ENCODE measurements around the gene PGBD5.

PGBD5 gene

GRCh38 chr1:230319014-230319747 is 107.0 kb downstream of the PGBD5 start:
- Histone ChIP-seq H3K36me3 (ENCODE audit: control insufficient read depth in 4 of 4, insufficient read depth in 4 of 4, low read length in 3 of 4) (no peaks in the 10 kb centered on the region), H3K27ac (ENCODE audit: insufficient read depth in 1 of 2, low read depth in 1 of 2, low read length in 2 of 2, poor library complexity in 1 of 2, severe bottlenecking in 2 of 2) (no peak overlapping the region), H3K4me1 (ENCODE audit: control extremely low read depth in 1 of 4, control insufficient read depth in 4 of 4, insufficient read depth in 4 of 4, low read length in 3 of 4) (peaks cover 0 to 1% (median 0%) of the 10 kb centered on the region in 4 experiments), H3K4me3 (ENCODE audit: control insufficient read depth in 1 of 7, extremely low read depth in 1 of 7, insufficient read depth in 4 of 7, low read depth in 2 of 7, low read length in 6 of 7) (no peak overlapping the region), H3K27me3 (replicated peaks in 2 of 5; ENCODE audit: control insufficient read depth in 4 of 5, insufficient read depth in 5 of 5, low read length in 4 of 5) (peaks cover 0 to 6% (median 0%) of the 10 kb centered on the region in 5 experiments), H3K9me3 (ENCODE audit: control extremely low read depth in 1 of 5, control insufficient read depth in 4 of 5, insufficient read depth in 2 of 5, low read depth in 1 of 5, low read length in 4 of 5) (no peaks in the 10 kb centered on the region)
- POLR2A ChIA-PET: no interaction called here
- no peak for DNase-seq
- CTCF ChIA-PET: no interaction called here
- WGBS (ENCODE audit: insufficient coverage): 98% methylated on average over 11 of the region's 17 CpGs

- ChIA-PET POLR2A (no interaction called here), CTCF (interaction anchor here (1.3 to 1.4 kb wide), 2 partner anchors 9 to 11 kb away, joined by 4 to 6 read pairs; no protein-coding TSS in a partner anchor)
- WGBS (ENCODE audit: insufficient coverage): 87% methylated on average over 18 of the region's 23 CpGs
- DNase-seq: peak in 2 of 3 donors; percentile 27 to 35
- H3K4me3 ChIP-seq (ENCODE audit: control insufficient read depth in 1 of 7, extremely low read depth in 1 of 7, insufficient read depth in 4 of 7, low read depth in 2 of 7, low read length in 6 of 7): no peak overlapping the region
- H3K36me3 ChIP-seq (ENCODE audit: control insufficient read depth in 4 of 4, insufficient read depth in 4 of 4, low read length in 3 of 4): no peaks in the 10 kb centered on the region
- H3K9me3 ChIP-seq (ENCODE audit: control extremely low read depth in 1 of 5, control insufficient read depth in 4 of 5, insufficient read depth in 2 of 5, low read depth in 1 of 5, low read length in 4 of 5): no peaks in the 10 kb centered on the region
- H3K4me1 ChIP-seq (ENCODE audit: control extremely low read depth in 1 of 4, control insufficient read depth in 4 of 4, insufficient read depth in 4 of 4, low read length in 3 of 4): peaks cover 0 to 1% (median 0%) of the 10 kb centered on the region in 4 experiments
- H3K27me3 ChIP-seq (replicated peaks in 2 of 5; ENCODE audit: control insufficient read depth in 4 of 5, insufficient read depth in 5 of 5, low read length in 4 of 5): peaks cover 0 to 6% (median 0%) of the 10 kb centered on the region in 5 experiments
- no peak overlapping the region for H3K27ac ChIP-seq (ENCODE audit: insufficient read depth in 1 of 2, low read depth in 1 of 2, low read length in 2 of 2, poor library complexity in 1 of 2, severe bottlenecking in 2 of 2)
Measured at GRCh38 chr1:230317823-230318819, 108.0 kb downstream of the PGBD5 start.

- no peak for DNase-seq
- Histone ChIP-seq H3K27me3 (replicated peaks in 2 of 5; ENCODE audit: control insufficient read depth in 4 of 5, insufficient read depth in 5 of 5, low read length in 4 of 5) (peaks cover 0 to 6% (median 0%) of the 10 kb centered on the region in 5 experiments), H3K4me1 (ENCODE audit: control extremely low read depth in 1 of 4, control insufficient read depth in 4 of 4, insufficient read depth in 4 of 4, low read length in 3 of 4) (peaks cover 0 to 1% (median 0%) of the 10 kb centered on the region in 4 experiments), H3K9me3 (ENCODE audit: control extremely low read depth in 1 of 5, control insufficient read depth in 4 of 5, insufficient read depth in 2 of 5, low read depth in 1 of 5, low read length in 4 of 5) (no peaks in the 10 kb centered on the region), H3K4me3 (ENCODE audit: control insufficient read depth in 1 of 7, extremely low read depth in 1 of 7, insufficient read depth in 4 of 7, low read depth in 2 of 7, low read length in 6 of 7) (no peak overlapping the region), H3K27ac (ENCODE audit: insufficient read depth in 1 of 2, low read depth in 1 of 2, low read length in 2 of 2, poor library complexity in 1 of 2, severe bottlenecking in 2 of 2) (no peak overlapping the region), H3K36me3 (ENCODE audit: control insufficient read depth in 4 of 4, insufficient read depth in 4 of 4, low read length in 3 of 4) (no peaks in the 10 kb centered on the region)
- POLR2A ChIA-PET: interaction anchor here (0.7 kb wide), 1 partner anchor 876 kb away, joined by 3 read pairs; no protein-coding TSS in a partner anchor
- WGBS (ENCODE audit: insufficient coverage): 94% methylated on average over 20 of the region's 23 CpGs
- CTCF ChIA-PET: interaction anchor here (1.3 to 1.4 kb wide), 2 partner anchors 8 to 10 kb away, joined by 4 to 6 read pairs; no protein-coding TSS in a partner anchor
Measured at GRCh38 chr1:230316864-230317745, 109.0 kb downstream of the PGBD5 start.

- 90% methylated on average over 6 of the region's 6 CpGs for WGBS (ENCODE audit: insufficient coverage)
- H3K9me3 ChIP-seq (ENCODE audit: control extremely low read depth in 1 of 5, control insufficient read depth in 4 of 5, insufficient read depth in 2 of 5, low read depth in 1 of 5, low read length in 4 of 5): no peaks in the 10 kb centered on the region
- H3K4me3 ChIP-seq (ENCODE audit: control insufficient read depth in 1 of 7, extremely low read depth in 1 of 7, insufficient read depth in 4 of 7, low read depth in 2 of 7, low read length in 6 of 7): no peak overlapping the region
- H3K27me3 ChIP-seq (replicated peaks in 2 of 5; ENCODE audit: control insufficient read depth in 4 of 5, insufficient read depth in 5 of 5, low read length in 4 of 5): peaks cover 0 to 6% (median 0%) of the 10 kb centered on the region in 5 experiments
- ChIA-PET POLR2A (no interaction called here), CTCF (interaction anchor here (0.6 to 14.5 kb wide), 3 partner anchors 107 to 656 kb away, joined by 3 to 142 read pairs (median 3); no protein-coding TSS in a partner anchor)
- no peaks in the 10 kb centered on the region for H3K36me3 ChIP-seq (ENCODE audit: control insufficient read depth in 4 of 4, insufficient read depth in 4 of 4, low read length in 3 of 4)
- peaks cover 0 to 4% (median 0%) of the 10 kb centered on the region in 4 experiments for H3K4me1 ChIP-seq (ENCODE audit: control extremely low read depth in 1 of 4, control insufficient read depth in 4 of 4, insufficient read depth in 4 of 4, low read length in 3 of 4)
- DNase-seq: no peak
- no peak overlapping the region for H3K27ac ChIP-seq (ENCODE audit: insufficient read depth in 1 of 2, low read depth in 1 of 2, low read length in 2 of 2, poor library complexity in 1 of 2, severe bottlenecking in 2 of 2)
Measured at GRCh38 chr1:230315099-230315498, 111.0 kb downstream of the PGBD5 start.

- ChIA-PET POLR2A (interaction anchor here (0.5 kb wide), 1 partner anchor 412 kb away, joined by 3 read pairs; no protein-coding TSS in a partner anchor), CTCF (interaction anchor here (14.5 kb wide), 1 partner anchor 655 kb away, joined by 142 read pairs; no protein-coding TSS in a partner anchor)
- no peak overlapping the region for H3K4me3 ChIP-seq (ENCODE audit: control insufficient read depth in 1 of 7, extremely low read depth in 1 of 7, insufficient read depth in 4 of 7, low read depth in 2 of 7, low read length in 6 of 7)
- H3K27ac ChIP-seq (ENCODE audit: insufficient read depth in 1 of 2, low read depth in 1 of 2, low read length in 2 of 2, poor library complexity in 1 of 2, severe bottlenecking in 2 of 2): no peak overlapping the region
- peaks cover 0 to 4% (median 0%) of the 10 kb centered on the region in 4 experiments for H3K4me1 ChIP-seq (ENCODE audit: control extremely low read depth in 1 of 4, control insufficient read depth in 4 of 4, insufficient read depth in 4 of 4, low read length in 3 of 4)
- WGBS (ENCODE audit: insufficient coverage): 98% methylated on average over 6 of the region's 8 CpGs
- no peaks in the 10 kb centered on the region for H3K9me3 ChIP-seq (ENCODE audit: control extremely low read depth in 1 of 5, control insufficient read depth in 4 of 5, insufficient read depth in 2 of 5, low read depth in 1 of 5, low read length in 4 of 5)
- no peak for DNase-seq
- H3K36me3 ChIP-seq (ENCODE audit: control insufficient read depth in 4 of 4, insufficient read depth in 4 of 4, low read length in 3 of 4): no peaks in the 10 kb centered on the region
- peaks cover 0 to 6% (median 0%) of the 10 kb centered on the region in 5 experiments for H3K27me3 ChIP-seq (replicated peaks in 2 of 5; ENCODE audit: control insufficient read depth in 4 of 5, insufficient read depth in 5 of 5, low read length in 4 of 5)
Measured at GRCh38 chr1:230314142-230314470, 112.0 kb downstream of the PGBD5 start.

GRCh38 chr1:230313453-230314141 is 112.5 kb downstream of the PGBD5 start:
- DNase-seq: no peak

More at GRCh38 chr1:230313453-230314141, 112.5 kb downstream of the PGBD5 start:
- H3K4me3 ChIP-seq (ENCODE audit: control insufficient read depth in 1 of 7, extremely low read depth in 1 of 7, insufficient read depth in 4 of 7, low read depth in 2 of 7, low read length in 6 of 7): no peak overlapping the region
- WGBS (ENCODE audit: insufficient coverage): 87% methylated on average over 12 of the region's 12 CpGs
- ChIA-PET POLR2A (interaction anchor here (0.5 kb wide), 1 partner anchor 412 kb away, joined by 3 read pairs; no protein-coding TSS in a partner anchor), CTCF (interaction anchor here (14.5 kb wide), 1 partner anchor 654 kb away, joined by 142 read pairs; no protein-coding TSS in a partner anchor)
- peaks cover 0 to 4% (median 0%) of the 10 kb centered on the region in 4 experiments for H3K4me1 ChIP-seq (ENCODE audit: control extremely low read depth in 1 of 4, control insufficient read depth in 4 of 4, insufficient read depth in 4 of 4, low read length in 3 of 4)
- no peaks in the 10 kb centered on the region for H3K36me3 ChIP-seq (ENCODE audit: control insufficient read depth in 4 of 4, insufficient read depth in 4 of 4, low read length in 3 of 4)
- H3K27me3 ChIP-seq (replicated peaks in 2 of 5; ENCODE audit: control insufficient read depth in 4 of 5, insufficient read depth in 5 of 5, low read length in 4 of 5): peaks cover 0 to 5% (median 0%) of the 10 kb centered on the region in 5 experiments
- H3K27ac ChIP-seq (ENCODE audit: insufficient read depth in 1 of 2, low read depth in 1 of 2, low read length in 2 of 2, poor library complexity in 1 of 2, severe bottlenecking in 2 of 2): no peak overlapping the region
- no peaks in the 10 kb centered on the region for H3K9me3 ChIP-seq (ENCODE audit: control extremely low read depth in 1 of 5, control insufficient read depth in 4 of 5, insufficient read depth in 2 of 5, low read depth in 1 of 5, low read length in 4 of 5)
